GM23338 (cell line): ENCODE data around the gene IRF2. TPM values are rescaled to one million over a fixed set of nuclear protein-coding genes. Genes with fewer than 3 reads are reported as not detected.
A peak's percentile ranks its signal among the peaks of the same experiment; 100 is the strongest.

Experiments
- ATAC-seq: fragments of 200-7000 bp; cut with Tn5 transposase; 3 replicates; pipeline ENCODE4 v1.9.1; 2020
- DNase-seq: peaks from one replicate; pipeline ENCODE4 v3.0.0-alpha.2; 2015; ENCODE audit warnings: low spot score
- H2AFZ ChIP-seq: fragments of 200-600 bp; sonication (generic); 2 replicates; pipeline ENCODE4 v1.8.0; 2016; ENCODE audit warnings: antibody characterized with exemption, mild to moderate bottlenecking, moderate library complexity
- H3F3A ChIP-seq: fragments of 200-600 bp; sonication (generic); replicated peaks from 2 replicates; pipeline ENCODE4 v1.8.0; 2017; ENCODE audit warnings: antibody characterized with exemption, mixed run types, low read depth
- H3K27ac ChIP-seq: fragments of 200-600 bp; sonication (generic); 2 replicates; pipeline ENCODE4 v1.6.1; 2016; ENCODE audit warnings: low read depth
- H3K27me3 ChIP-seq: fragments of 200-600 bp; sonication (generic); 2 replicates; pipeline ENCODE4 v1.8.0; 2016; ENCODE audit warnings: mild to moderate bottlenecking, mixed run types, moderate library complexity; ENCODE audit not compliant: insufficient read depth
- H3K36me3 ChIP-seq: fragments of 200-600 bp; sonication (generic); 2 replicates; pipeline ENCODE4 v1.8.0; 2016; ENCODE audit warnings: mild to moderate bottlenecking; ENCODE audit not compliant: insufficient read depth
- H3K4me1 ChIP-seq: fragments of 200-600 bp; sonication (generic); 2 replicates; pipeline ENCODE4 v1.8.0; 2016; ENCODE audit warnings: mild to moderate bottlenecking, moderate library complexity; ENCODE audit not compliant: insufficient read depth
- H3K4me2 ChIP-seq: fragments of 200-600 bp; sonication (generic); 2 replicates; pipeline ENCODE4 v1.7.1; 2017; ENCODE audit warnings: mixed run types
- H3K4me3 ChIP-seq: fragments of 200-600 bp; sonication (generic); 2 replicates; pipeline ENCODE4 v1.6.1; 2016; ENCODE audit warnings: mixed run types
- H3K79me2 ChIP-seq: fragments of 200-600 bp; sonication (generic); replicated peaks from 2 replicates; pipeline ENCODE4 v1.8.0; 2017; ENCODE audit warnings: mild to moderate bottlenecking; ENCODE audit not compliant: insufficient read depth
- H3K9me2 ChIP-seq: fragments of 200-600 bp; sonication (generic); 2 replicates; pipeline ENCODE4 v1.8.0; 2017; ENCODE audit not compliant: insufficient read depth
- H4K20me1 ChIP-seq: fragments of 200-600 bp; sonication (generic); replicated peaks from 2 replicates; pipeline ENCODE4 v1.8.0; 2017; ENCODE audit warnings: mild to moderate bottlenecking; ENCODE audit not compliant: insufficient read depth
- H3K27ac Mint-ChIP-seq: 2 replicates; pipeline ENCODE4 v1.8.0; 2020; ENCODE audit warnings: inconsistent platforms, mild to moderate bottlenecking, moderate library complexity, mixed read lengths
- H3K27me3 Mint-ChIP-seq: 3 replicates; pipeline ENCODE4 v1.8.0; 2022; ENCODE audit warnings: low read depth, mild to moderate bottlenecking, moderate library complexity, mixed read lengths, inconsistent platforms; ENCODE audit not compliant: insufficient read depth, poor library complexity
- H3K36me3 Mint-ChIP-seq: 3 replicates; pipeline ENCODE4 v1.8.0; 2021; ENCODE audit warnings: low read depth, mild to moderate bottlenecking, inconsistent platforms, moderate library complexity, mixed read lengths
- H3K4me1 Mint-ChIP-seq: 3 replicates; pipeline ENCODE4 v1.8.0; 2020; ENCODE audit warnings: mild to moderate bottlenecking, inconsistent platforms, mixed read lengths
- H3K4me3 Mint-ChIP-seq: 3 replicates; pipeline ENCODE4 v1.8.0; 2021; ENCODE audit warnings: moderate library complexity, mild to moderate bottlenecking, inconsistent platforms, mixed read lengths
- H3K9me3 Mint-ChIP-seq: 3 replicates; pipeline ENCODE4 v1.8.0; 2020; ENCODE audit warnings: moderate library complexity, mild to moderate bottlenecking, inconsistent platforms, mixed read lengths
- CREB1 ChIP-seq: fragments of 250-450 bp; sonication (Bioruptor Pico); IDR thresholded peaks from 2 replicates; pipeline ENCODE4 v1.5.0; 2020; ENCODE audit warnings: low read depth, mild to moderate bottlenecking, moderate library complexity
- CTCF ChIP-seq, 2 experiments: fragments of 200-600 bp in 1 of 2; sonication (generic) in 1 of 2; conservative IDR thresholded peaks; 2 replicates each; pipeline versions ENCODE4 v1.5.1 to v1.6.1; 2016 to 2017; ENCODE audit warnings: antibody characterized with exemption in 2 of 2, low read depth in 2 of 2, mild to moderate bottlenecking in 2 of 2, moderate library complexity in 1 of 2
- ETS1 ChIP-seq: IDR thresholded peaks from 2 replicates; pipeline ENCODE4 v1.6.1; 2016; ENCODE audit warnings: antibody characterized with exemption
- EZH2 ChIP-seq: fragments of 200-600 bp; sonication (generic); IDR thresholded peaks from one replicate; pipeline ENCODE4 v1.8.0; 2017; ENCODE audit warnings: antibody characterized with exemption, mild to moderate bottlenecking, low read depth; ENCODE audit not compliant: unreplicated experiment
- EZH2phosphoT487 ChIP-seq: fragments of 200-600 bp; sonication (generic); IDR thresholded peaks from one replicate; pipeline ENCODE4 v1.8.1; 2018; ENCODE audit warnings: antibody characterized with exemption; ENCODE audit not compliant: unreplicated experiment
- JUNB ChIP-seq: IDR thresholded peaks from one replicate; pipeline ENCODE4 v1.6.1; 2016; ENCODE audit warnings: antibody characterized with exemption; ENCODE audit not compliant: unreplicated experiment
- NANOG ChIP-seq: IDR thresholded peaks from 2 replicates; pipeline ENCODE4 v1.6.1; 2016; ENCODE audit warnings: antibody characterized with exemption, borderline replicate concordance
- POLR2AphosphoS5 ChIP-seq: IDR thresholded peaks from 2 replicates; pipeline ENCODE4 v1.6.1; 2016; ENCODE audit warnings: antibody characterized with exemption, low read depth
- REST ChIP-seq: IDR thresholded peaks from one replicate; pipeline ENCODE4 v1.6.1; 2018; ENCODE audit warnings: antibody characterized with exemption; ENCODE audit not compliant: unreplicated experiment
- STAT1 ChIP-seq: IDR thresholded peaks from one replicate; pipeline ENCODE4 v1.6.1; 2016; ENCODE audit warnings: antibody characterized with exemption; ENCODE audit not compliant: unreplicated experiment
- ZNF114 ChIP-seq: fragments of 250-450 bp; sonication (Bioruptor Pico); IDR thresholded peaks from 2 replicates; pipeline ENCODE4 v1.5.0; 2020; ENCODE audit warnings: mild to moderate bottlenecking, moderate library complexity
- ZNF331 ChIP-seq: fragments of 250-450 bp; sonication (Bioruptor Pico); IDR thresholded peaks from 2 replicates; pipeline ENCODE4 v1.5.0; 2020; ENCODE audit warnings: low read depth, mild to moderate bottlenecking, moderate library complexity
- ZNF462 ChIP-seq: fragments of 250-450 bp; sonication (Bioruptor Pico); IDR thresholded peaks from 2 replicates; pipeline ENCODE4 v1.5.0; 2020; ENCODE audit warnings: mild to moderate bottlenecking, moderate library complexity
- polyA plus RNA-seq: library from polyadenylated mRNA; unstranded; fragments of >200 nt; fragmentation: Nextera tagmentation; extraction: Ambion mirVana; gene quantifications from 2 replicates; pipeline ENCODE4 v1.2.1, GENCODE V29; 2016
- total RNA-seq: library from RNA; depleted of rRNA; stranded (reverse); fragments of >200 nt; shearing (Covaris generic); gene quantifications from 2 replicates; pipeline ENCODE4 v1.2.3, GENCODE V29; 2014

IRF2 gene
- total and polyA plus RNA-seq, 2 experiments from 2014 or later, result 14.7 to 15.0 TPM

- Histone ChIP-seq H3K27ac (no peak overlapping the region), H3K9me2 (no peaks in the 10 kb centered on the region), H3K4me1 (peaks cover 25% of the 10 kb centered on the region), H4K20me1 (no peaks in the 10 kb centered on the region), H3K27me3 (no peaks in the 10 kb centered on the region), H3K79me2 (no peaks in the 10 kb centered on the region), H3K36me3 (no peaks in the 10 kb centered on the region), H2AFZ (peak overlapping the region; percentile 83), H3F3A (peaks cover 3% of the 10 kb centered on the region; the same call in 1 of the 2 replicates), H3K4me2 (no peak overlapping the region), H3K4me3 (no peak overlapping the region)
- TF ChIP-seq REST, result no peak
- TF ChIP-seq EZH2phosphoT487, result no peak
- no peak for TF ChIP-seq ZNF331 (CRISPR knock-in tag)
- TF ChIP-seq NANOG, result no peak
- TF ChIP-seq CREB1, result no peak
- TF ChIP-seq ETS1, result no peak
- TF ChIP-seq STAT1, result no peak
- TF ChIP-seq POLR2AphosphoS5, result no peak
- TF ChIP-seq JUNB, result no peak
- no peak for TF ChIP-seq ZNF114
- no peak for TF ChIP-seq CTCF (conservative IDR thresholded peaks at IDR 0.05; ENCODE audit: low read depth in 2 of 2)
- no peak for TF ChIP-seq ZNF462 (CRISPR knock-in tag)
- no peak for TF ChIP-seq EZH2
- Mint-ChIP-seq H3K27ac (no peak overlapping the region), H3K9me3 (no peaks in the 10 kb centered on the region), H3K27me3 (peaks cover 8% of the 10 kb centered on the region), H3K4me3 (no peak overlapping the region), H3K36me3 (no peaks in the 10 kb centered on the region; the same call in 2 of the 3 replicates), H3K4me1 (peaks cover 52% of the 10 kb centered on the region)
- ATAC-seq, result no peak
- no peak for DNase-seq
These were observed 128.8 kb downstream of the IRF2 start for GRCh38 chr4:184345573-184345922.
